Measurements from ENCODE around the gene JAK2. TPM values are rescaled to one million over a fixed set of nuclear protein-coding genes. Genes with fewer than 3 reads are reported as not detected.
"Not testable (repeated sequence)": the region's sequence is repeated elsewhere in the genome, so short reads cannot be mapped to it uniquely, and the experiment has no call there.

The JAK2 gene
- total RNA-seq, 4 donors from 2014 or later = 4.6 to 16.5 (median 9.0) TPM

- Histone ChIP-seq H3K36me3 (no peaks in the 10 kb centered on the region), H3K9me3 (peaks cover 0 to 6% (median 0%) of the 10 kb centered on the region in 3 donors), H3K27me3 (no peaks in the 10 kb centered on the region), H3K27ac (no peak overlapping the region), H3K4me1 (peaks cover 21% of the 10 kb centered on the region in 2 donors), H3K4me3 (no peak overlapping the region)
- in situ Hi-C loops (cut with MboI; ENCODE audit: low sequenced_read_pairs in 4 of 4) (loop anchor here in 1 of 4 donors (25.0 kb wide), 1 partner anchor 421 kb away; the partner anchor contains the start of gene PLGRKT), intact Hi-C loops (cut with DNase I; ENCODE audit: low total_unique reads) (no loop called here)
- no peak for TF ChIP-seq CTCF (IDR thresholded peaks at IDR 0.05 in 4 of 5, conservative IDR thresholded peaks at IDR 0.05 in 1 of 5)
- TF ChIP-seq POLR2A (IDR thresholded peaks at IDR 0.05) = no peak
- DNase-seq = no peak
- ATAC-seq = no peak
Measured at GRCh38 chr9:5015934-5016333, 30.9 kb downstream of the JAK2 start.

DNA sequence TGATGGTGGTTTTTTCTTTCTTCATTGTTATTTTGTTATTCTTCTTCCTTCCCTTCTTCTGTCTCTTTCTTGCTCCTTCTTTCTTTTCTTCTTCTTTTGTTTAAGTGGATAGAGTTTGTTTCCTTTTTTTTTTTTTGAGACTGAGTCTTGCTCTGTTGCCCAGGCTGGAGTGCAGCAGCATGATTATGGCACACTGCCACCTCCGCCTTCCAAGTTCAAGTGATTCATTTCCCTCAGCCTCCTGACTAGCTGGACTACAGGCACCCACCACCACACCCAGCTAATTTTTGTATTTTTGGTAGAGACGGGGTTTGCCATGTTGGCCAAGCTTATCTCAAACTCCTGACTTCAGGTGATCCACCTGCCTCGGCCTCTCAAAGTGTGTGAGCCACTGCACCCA is 40.3 kb downstream of the JAK2 start:
- no peak for TF ChIP-seq POLR2A (IDR thresholded peaks at IDR 0.05)
- TF ChIP-seq CTCF (IDR thresholded peaks at IDR 0.05 in 4 of 5, conservative IDR thresholded peaks at IDR 0.05 in 1 of 5) = no peak
- Histone ChIP-seq H3K4me1 (peaks cover 0 to 6% of the 10 kb centered on the region in 2 donors), H3K27ac (no peak overlapping the region), H3K27me3 (no peaks in the 10 kb centered on the region), H3K4me3 (no peak overlapping the region), H3K36me3 (peaks cover 6 to 32% of the 10 kb centered on the region in 2 donors), H3K9me3 (no peaks in the 10 kb centered on the region)
- intact Hi-C loops (cut with DNase I; ENCODE audit: low total_unique reads) = no loop called here
- in situ Hi-C loops (cut with MboI; ENCODE audit: low sequenced_read_pairs in 4 of 4) = no loop called here
- ATAC-seq = no peak
- no peak for DNase-seq

- H3K4me3 ChIP-seq; H3K9me3 ChIP-seq; H3K4me1 ChIP-seq; ATAC-seq; intact Hi-C loops (cut with DNase I; ENCODE audit: low total_unique reads); in situ Hi-C loops (cut with MboI; ENCODE audit: low sequenced_read_pairs in 4 of 4); DNase-seq; H3K27ac ChIP-seq; H3K27me3 ChIP-seq: not testable (repeated sequence)
- H3K36me3 ChIP-seq = peaks cover 2 to 21% of the 10 kb centered on the region in 2 donors
Measured at GRCh38 chr9:5031941-5032340, 46.9 kb downstream of the JAK2 start.

GRCh38 chr9:5040730-5041389 is 55.8 kb downstream of the JAK2 start:
- TF ChIP-seq CTCF (IDR thresholded peaks at IDR 0.05 in 4 of 5, conservative IDR thresholded peaks at IDR 0.05 in 1 of 5) (no peak), POLR2A (IDR thresholded peaks at IDR 0.05) (no peak)
- in situ Hi-C loops (cut with MboI; ENCODE audit: low sequenced_read_pairs in 4 of 4) (no loop called here), intact Hi-C loops (cut with DNase I; ENCODE audit: low total_unique reads) (no loop called here)
- H3K9me3 ChIP-seq = peaks cover 0 to 4% (median 0%) of the 10 kb centered on the region in 3 donors
- no peak overlapping the region for H3K27ac ChIP-seq
- ATAC-seq = no peak
- DNase-seq = no peak
- no peaks in the 10 kb centered on the region for H3K27me3 ChIP-seq
- no peak overlapping the region for H3K4me3 ChIP-seq
- H3K4me1 ChIP-seq = peaks cover 6 to 15% of the 10 kb centered on the region in 2 donors
- H3K36me3 ChIP-seq = peaks cover 0 to 17% of the 10 kb centered on the region in 2 donors

- in situ Hi-C loops (cut with MboI; ENCODE audit: low sequenced_read_pairs in 4 of 4) = no loop called here
- no peak for ATAC-seq
- H3K27me3 ChIP-seq = no peaks in the 10 kb centered on the region
- intact Hi-C loops (cut with DNase I; ENCODE audit: low total_unique reads) = no loop called here
- peaks cover 0 to 4% (median 0%) of the 10 kb centered on the region in 3 donors for H3K9me3 ChIP-seq
- no peak overlapping the region for H3K4me3 ChIP-seq
- DNase-seq = no peak
- peaks cover 0 to 17% of the 10 kb centered on the region in 2 donors for H3K36me3 ChIP-seq
- H3K4me1 ChIP-seq = peaks cover 10 to 21% of the 10 kb centered on the region in 2 donors
- H3K27ac ChIP-seq = no peak overlapping the region
- TF ChIP-seq POLR2A (IDR thresholded peaks at IDR 0.05) (no peak), CTCF (IDR thresholded peaks at IDR 0.05 in 4 of 5, conservative IDR thresholded peaks at IDR 0.05 in 1 of 5) (no peak)
Measured at GRCh38 chr9:5041390-5042115, 56.5 kb downstream of the JAK2 start.
